HG02840 (cell line): ENCODE measurements around the gene OR52N5.

Source experiments
- ATAC-seq: cut with Tn5 transposase; IDR thresholded peaks from one replicate; pipeline ENCODE4 v1.9.1; 2021; ENCODE audit warnings: mild to moderate bottlenecking, moderate library complexity, moderate number of reproducible peaks; ENCODE audit not compliant: unreplicated experiment, low FRiP score

OR52N5 gene

DNA sequence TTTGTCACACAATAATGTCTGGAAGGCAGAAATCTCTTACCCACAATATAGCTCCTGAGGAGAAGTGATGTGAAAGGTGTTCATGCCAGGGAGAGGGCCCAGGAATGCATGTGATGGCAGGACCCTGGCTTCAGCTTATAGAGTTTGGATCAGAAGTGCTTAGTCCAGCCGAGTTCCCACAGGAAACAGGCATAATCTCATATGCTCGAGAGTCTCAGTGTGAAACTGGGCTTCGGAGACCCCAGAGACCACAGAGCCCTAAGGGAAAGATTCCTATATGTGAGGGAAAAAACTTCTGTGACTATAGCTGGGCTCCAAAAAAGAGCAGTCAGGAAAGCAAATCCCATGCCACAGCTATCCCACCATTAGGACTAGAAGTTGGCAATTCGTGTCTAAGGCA, at the start of gene OR52N5:
Gene OR52N5, minus strand, starts transcription at position 101 of the 400 bp plus-strand sequence. CDS start 4,721 bp downstream, outside the sequence.
- no peak for ATAC-seq

DNA sequence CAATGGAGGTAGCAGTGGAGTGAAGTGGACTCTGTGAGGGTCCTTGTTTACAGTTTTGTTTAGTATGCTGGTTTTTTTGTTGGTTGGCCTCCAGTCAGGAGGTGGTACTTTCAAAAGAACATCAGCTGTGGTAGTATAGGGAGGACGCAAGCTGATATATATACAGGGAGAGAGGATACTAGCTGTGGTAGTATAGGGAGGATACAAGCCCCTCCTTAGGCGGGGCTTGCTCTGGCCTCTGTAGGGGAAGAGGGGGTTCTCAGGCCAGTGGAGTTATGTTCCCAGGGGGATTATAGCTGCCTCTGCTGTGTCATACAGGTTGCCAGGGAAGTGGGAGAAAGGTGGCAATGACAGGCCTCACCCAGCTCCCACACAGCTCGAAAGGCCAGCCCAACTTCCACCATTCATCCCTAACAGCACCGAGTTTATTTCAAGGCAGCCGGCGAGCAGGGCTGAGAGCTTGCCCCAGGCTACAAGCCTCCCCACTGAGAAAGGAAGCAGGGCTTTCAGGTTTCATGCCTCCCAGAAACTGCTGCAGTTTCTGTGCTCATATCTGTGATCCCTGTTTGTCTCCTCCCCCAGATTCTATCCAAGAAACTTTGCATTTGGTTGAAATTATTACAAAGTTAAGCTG, 48.2 kb upstream of the OR52N5 start:
- ATAC-seq: no peak

- ATAC-seq: peak; percentile 66
Observed at GRCh38 chr11:5818245-5818886, 35.2 kb upstream of the OR52N5 start.

- ATAC-seq: no peak
Observed at GRCh38 chr11:5815534-5815933, 32.4 kb upstream of the OR52N5 start.

DNA sequence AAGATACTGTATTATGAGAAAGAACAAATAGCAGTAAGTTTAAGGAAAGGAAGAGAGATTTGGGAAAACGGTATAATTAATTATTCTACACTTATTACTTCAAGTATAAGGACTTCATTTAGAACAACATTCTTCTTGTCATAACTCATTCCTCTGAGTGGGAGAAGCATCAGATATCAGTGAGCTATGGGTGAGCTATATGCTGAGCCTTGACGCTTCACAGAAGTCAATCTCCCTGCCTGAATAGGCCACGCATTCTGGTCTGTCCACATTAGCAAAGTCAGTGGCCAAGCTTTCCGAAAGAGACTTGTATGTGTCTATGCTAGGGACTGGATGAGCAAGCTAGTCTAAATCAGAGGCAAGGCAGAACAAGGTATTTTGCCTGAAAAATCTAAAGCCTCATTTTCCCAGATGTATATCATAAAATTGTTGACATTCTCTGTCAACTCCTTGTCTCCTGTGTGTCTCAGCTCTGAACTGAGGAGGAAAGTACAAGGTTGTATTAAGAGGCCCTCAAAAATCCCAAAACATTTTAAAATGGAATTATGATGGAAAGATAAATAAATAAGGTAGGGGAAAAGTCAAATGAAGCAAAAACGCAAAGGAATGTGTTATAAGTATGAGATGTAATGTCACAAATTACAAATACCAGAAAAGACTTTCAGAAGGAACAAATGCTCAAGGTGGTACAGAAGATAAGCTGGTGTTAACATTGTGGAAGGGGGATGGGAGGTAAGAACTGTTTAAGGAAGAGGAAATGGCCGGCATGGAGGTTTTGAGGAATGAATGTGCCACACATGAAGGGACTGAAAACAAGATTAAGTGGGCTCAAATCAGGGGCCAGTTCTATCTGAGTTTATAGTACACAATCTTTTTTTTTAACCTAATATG, 27.0 kb upstream of the OR52N5 start:
- no peak for ATAC-seq

GRCh38 chr11:5809122-5809519, 26.0 kb upstream of the OR52N5 start:
- peak; percentile 9 for ATAC-seq

GRCh38 chr11:5808500-5809121, 25.5 kb upstream of the OR52N5 start, which contains the start of gene OR52N2:
TSS of gene OR52N2 (plus strand) at chr11:5808924. CDS start at chr11:5820336, 11,412 bp downstream.
- ATAC-seq: peak; percentile 81

- ATAC-seq: no peak
Observed at GRCh38 chr11:5807580-5807979, 24.4 kb upstream of the OR52N5 start.

- no peak for ATAC-seq
Observed at GRCh38 chr11:5803982-5804381, 20.8 kb upstream of the OR52N5 start.

DNA sequence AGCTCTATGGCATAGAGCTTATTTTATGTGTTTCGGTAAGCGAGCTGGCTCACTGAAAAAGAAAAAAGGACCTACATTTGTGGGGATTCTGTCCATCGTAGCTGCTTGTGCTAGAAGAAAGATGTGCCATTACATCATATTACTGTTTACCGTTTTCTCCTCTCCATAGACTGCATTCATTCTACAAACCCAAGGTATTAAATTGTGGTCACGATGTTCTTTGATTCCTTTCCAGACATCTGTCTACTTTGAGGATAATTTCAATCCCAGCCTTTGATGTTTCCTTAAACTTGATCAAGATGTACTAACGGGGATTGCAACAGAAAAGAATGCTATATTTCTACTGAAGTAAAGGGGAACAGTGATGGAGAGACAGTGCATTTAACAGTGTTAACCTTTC, 13.4 kb upstream of the OR52N5 start:
- ATAC-seq: no peak

GRCh38 chr11:5791165-5791564, 8.0 kb upstream of the OR52N5 start, which contains the start of gene OR52N1:
TSS of gene OR52N1 (minus strand) at chr11:5791265. CDS start at chr11:5788816, 2,449 bp downstream.
- ATAC-seq: no peak

- ATAC-seq: no peak
Observed at GRCh38 chr11:5767056-5767455, 16.1 kb downstream of the OR52N5 start.

GRCh38 chr11:5753943-5754342, 29.2 kb downstream of the OR52N5 start, which contains the start of gene OR52N4:
TSS of gene OR52N4 (plus strand) at chr11:5754243. CDS start at chr11:5754741, 498 bp downstream.
- no peak for ATAC-seq

GRCh38 chr11:5749836-5750235, 33.3 kb downstream of the OR52N5 start:
- no peak for ATAC-seq

DNA sequence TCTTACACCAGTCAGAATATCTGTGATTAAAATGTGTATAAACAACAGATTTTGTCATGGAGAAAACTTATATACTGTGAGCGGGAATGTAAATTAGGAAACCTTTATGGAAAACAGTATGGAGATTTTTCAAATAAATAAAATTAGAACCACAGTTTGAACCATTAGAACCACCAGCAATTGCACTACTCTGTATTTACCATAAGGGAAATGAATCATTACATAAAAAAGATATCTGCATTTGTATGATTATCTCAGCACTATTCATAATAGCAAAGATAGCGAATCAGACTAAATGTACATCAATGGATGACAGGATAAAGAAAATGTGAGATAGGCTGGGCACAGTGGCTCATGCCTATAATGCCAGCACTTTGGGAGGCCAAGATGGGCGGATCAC, 36.5 kb downstream of the OR52N5 start:
- no peak for ATAC-seq

- ATAC-seq: no peak
Observed at GRCh38 chr11:5738431-5738830, 44.7 kb downstream of the OR52N5 start.

DNA sequence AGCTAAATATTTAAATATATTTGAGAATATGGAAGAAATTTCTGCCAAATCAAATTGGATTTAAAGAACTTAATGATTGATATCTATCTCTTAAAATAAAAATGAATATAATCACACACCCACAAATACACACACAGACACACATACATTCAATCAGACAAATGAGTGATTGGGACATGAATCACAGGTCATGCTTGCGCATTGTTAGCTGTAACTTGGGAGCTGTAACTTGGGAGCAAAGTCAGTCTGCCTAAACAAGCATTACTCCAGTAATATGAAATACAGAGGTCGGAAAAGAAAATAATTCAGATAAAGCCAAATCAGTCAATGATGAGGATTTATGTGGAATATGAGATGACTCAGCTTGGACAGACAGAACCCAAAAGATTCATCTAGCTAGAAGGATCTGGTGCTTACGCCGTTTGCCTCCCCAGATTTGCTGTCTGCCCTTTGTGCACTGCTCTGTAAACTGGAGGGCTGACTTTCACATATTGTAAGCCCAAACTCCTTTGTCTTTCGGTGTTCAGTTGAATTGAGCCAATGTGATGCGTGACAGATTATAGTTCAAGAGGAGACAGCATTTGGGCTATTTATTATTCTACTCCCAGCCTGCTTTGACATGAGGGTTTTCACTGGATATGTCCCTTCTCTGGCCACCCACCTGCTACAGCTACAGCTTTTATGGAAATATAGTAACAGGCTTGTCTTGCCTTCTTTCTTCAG, 45.3 kb downstream of the OR52N5 start:
- ATAC-seq: no peak

DNA sequence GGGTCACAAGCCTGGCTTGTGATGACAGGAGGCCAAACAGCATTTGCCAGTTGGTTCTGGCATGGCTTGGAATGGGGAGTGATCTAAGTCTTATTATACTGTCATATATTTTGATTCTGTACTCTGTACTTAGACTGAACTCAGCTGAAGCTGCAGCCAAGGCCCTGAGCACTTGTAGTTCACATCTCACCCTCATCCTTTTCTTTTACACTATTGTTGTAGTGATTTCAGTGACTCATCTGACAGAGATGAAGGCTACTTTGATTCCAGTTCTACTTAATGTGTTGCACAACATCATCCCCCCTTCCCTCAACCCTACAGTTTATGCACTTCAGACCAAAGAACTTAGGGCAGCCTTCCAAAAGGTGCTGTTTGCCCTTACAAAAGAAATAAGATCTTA, 46.1 kb downstream of the OR52N5 start:
- ATAC-seq: no peak

- no peak for ATAC-seq
Observed at GRCh38 chr11:5736396-5736795, 46.8 kb downstream of the OR52N5 start, which contains the start of gene OR56B1. TSS of gene OR56B1 (plus strand) at chr11:5736448. CDS start at chr11:5736517, 69 bp downstream.

DNA sequence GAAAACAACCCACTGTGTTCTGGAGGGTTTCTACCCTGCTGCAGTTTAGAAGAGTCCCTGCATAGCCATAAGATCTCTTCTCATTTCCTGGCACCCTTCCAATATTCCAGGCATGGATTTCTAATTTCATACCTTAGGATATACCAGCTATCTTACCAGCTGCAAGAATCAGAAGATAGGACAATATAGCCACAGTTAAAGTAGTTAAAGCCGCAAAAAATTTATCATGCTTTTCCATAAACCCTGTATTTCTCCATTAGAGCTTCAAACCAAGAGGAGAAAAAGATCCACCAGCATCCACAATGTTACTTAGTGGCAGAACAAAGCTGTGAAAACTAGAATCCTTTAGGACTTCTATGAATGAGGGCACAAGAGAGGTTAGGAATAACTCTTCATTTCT, 55.5 kb downstream of the OR52N5 start:
- ATAC-seq: no peak
